GM23338 (cell line): ENCODE data around the gene USH1G. TPM values are rescaled to one million over a fixed set of nuclear protein-coding genes. Genes with fewer than 3 reads are reported as not detected.

ENCODE experiments used
- ATAC-seq: fragments of 200-7000 bp; cut with Tn5 transposase; 3 replicates; pipeline ENCODE4 v1.9.1; 2020
- DNase-seq: peaks from one replicate; pipeline ENCODE4 v3.0.0-alpha.2; 2015; ENCODE audit warnings: low spot score
- H2AFZ ChIP-seq: fragments of 200-600 bp; sonication (generic); 2 replicates; pipeline ENCODE4 v1.8.0; 2016; ENCODE audit warnings: antibody characterized with exemption, mild to moderate bottlenecking, moderate library complexity
- H3F3A ChIP-seq: fragments of 200-600 bp; sonication (generic); replicated peaks from 2 replicates; pipeline ENCODE4 v1.8.0; 2017; ENCODE audit warnings: antibody characterized with exemption, mixed run types, low read depth
- H3K27ac ChIP-seq: fragments of 200-600 bp; sonication (generic); 2 replicates; pipeline ENCODE4 v1.6.1; 2016; ENCODE audit warnings: low read depth
- H3K27me3 ChIP-seq: fragments of 200-600 bp; sonication (generic); 2 replicates; pipeline ENCODE4 v1.8.0; 2016; ENCODE audit warnings: mild to moderate bottlenecking, mixed run types, moderate library complexity; ENCODE audit not compliant: insufficient read depth
- H3K36me3 ChIP-seq: fragments of 200-600 bp; sonication (generic); 2 replicates; pipeline ENCODE4 v1.8.0; 2016; ENCODE audit warnings: mild to moderate bottlenecking; ENCODE audit not compliant: insufficient read depth
- H3K4me1 ChIP-seq: fragments of 200-600 bp; sonication (generic); 2 replicates; pipeline ENCODE4 v1.8.0; 2016; ENCODE audit warnings: mild to moderate bottlenecking, moderate library complexity; ENCODE audit not compliant: insufficient read depth
- H3K4me2 ChIP-seq: fragments of 200-600 bp; sonication (generic); 2 replicates; pipeline ENCODE4 v1.7.1; 2017; ENCODE audit warnings: mixed run types
- H3K4me3 ChIP-seq: fragments of 200-600 bp; sonication (generic); 2 replicates; pipeline ENCODE4 v1.6.1; 2016; ENCODE audit warnings: mixed run types
- H3K79me2 ChIP-seq: fragments of 200-600 bp; sonication (generic); replicated peaks from 2 replicates; pipeline ENCODE4 v1.8.0; 2017; ENCODE audit warnings: mild to moderate bottlenecking; ENCODE audit not compliant: insufficient read depth
- H3K9me2 ChIP-seq: fragments of 200-600 bp; sonication (generic); 2 replicates; pipeline ENCODE4 v1.8.0; 2017; ENCODE audit not compliant: insufficient read depth
- H4K20me1 ChIP-seq: fragments of 200-600 bp; sonication (generic); replicated peaks from 2 replicates; pipeline ENCODE4 v1.8.0; 2017; ENCODE audit warnings: mild to moderate bottlenecking; ENCODE audit not compliant: insufficient read depth
- H3K27ac Mint-ChIP-seq: 2 replicates; pipeline ENCODE4 v1.8.0; 2020; ENCODE audit warnings: inconsistent platforms, mild to moderate bottlenecking, moderate library complexity, mixed read lengths
- H3K27me3 Mint-ChIP-seq: 3 replicates; pipeline ENCODE4 v1.8.0; 2022; ENCODE audit warnings: low read depth, mild to moderate bottlenecking, moderate library complexity, mixed read lengths, inconsistent platforms; ENCODE audit not compliant: insufficient read depth, poor library complexity
- H3K36me3 Mint-ChIP-seq: 3 replicates; pipeline ENCODE4 v1.8.0; 2021; ENCODE audit warnings: low read depth, mild to moderate bottlenecking, inconsistent platforms, moderate library complexity, mixed read lengths
- H3K4me1 Mint-ChIP-seq: 3 replicates; pipeline ENCODE4 v1.8.0; 2020; ENCODE audit warnings: mild to moderate bottlenecking, inconsistent platforms, mixed read lengths
- H3K4me3 Mint-ChIP-seq: 3 replicates; pipeline ENCODE4 v1.8.0; 2021; ENCODE audit warnings: moderate library complexity, mild to moderate bottlenecking, inconsistent platforms, mixed read lengths
- H3K9me3 Mint-ChIP-seq: 3 replicates; pipeline ENCODE4 v1.8.0; 2020; ENCODE audit warnings: moderate library complexity, mild to moderate bottlenecking, inconsistent platforms, mixed read lengths
- CREB1 ChIP-seq: fragments of 250-450 bp; sonication (Bioruptor Pico); IDR thresholded peaks from 2 replicates; pipeline ENCODE4 v1.5.0; 2020; ENCODE audit warnings: low read depth, mild to moderate bottlenecking, moderate library complexity
- CTCF ChIP-seq, 2 experiments: fragments of 200-600 bp in 1 of 2; sonication (generic) in 1 of 2; conservative IDR thresholded peaks; 2 replicates each; pipeline versions ENCODE4 v1.5.1 to v1.6.1; 2016 to 2017; ENCODE audit warnings: antibody characterized with exemption in 2 of 2, low read depth in 2 of 2, mild to moderate bottlenecking in 2 of 2, moderate library complexity in 1 of 2
- ETS1 ChIP-seq: IDR thresholded peaks from 2 replicates; pipeline ENCODE4 v1.6.1; 2016; ENCODE audit warnings: antibody characterized with exemption
- EZH2 ChIP-seq: fragments of 200-600 bp; sonication (generic); IDR thresholded peaks from one replicate; pipeline ENCODE4 v1.8.0; 2017; ENCODE audit warnings: antibody characterized with exemption, mild to moderate bottlenecking, low read depth; ENCODE audit not compliant: unreplicated experiment
- EZH2phosphoT487 ChIP-seq: fragments of 200-600 bp; sonication (generic); IDR thresholded peaks from one replicate; pipeline ENCODE4 v1.8.1; 2018; ENCODE audit warnings: antibody characterized with exemption; ENCODE audit not compliant: unreplicated experiment
- JUNB ChIP-seq: IDR thresholded peaks from one replicate; pipeline ENCODE4 v1.6.1; 2016; ENCODE audit warnings: antibody characterized with exemption; ENCODE audit not compliant: unreplicated experiment
- NANOG ChIP-seq: IDR thresholded peaks from 2 replicates; pipeline ENCODE4 v1.6.1; 2016; ENCODE audit warnings: antibody characterized with exemption, borderline replicate concordance
- POLR2AphosphoS5 ChIP-seq: IDR thresholded peaks from 2 replicates; pipeline ENCODE4 v1.6.1; 2016; ENCODE audit warnings: antibody characterized with exemption, low read depth
- REST ChIP-seq: IDR thresholded peaks from one replicate; pipeline ENCODE4 v1.6.1; 2018; ENCODE audit warnings: antibody characterized with exemption; ENCODE audit not compliant: unreplicated experiment
- STAT1 ChIP-seq: IDR thresholded peaks from one replicate; pipeline ENCODE4 v1.6.1; 2016; ENCODE audit warnings: antibody characterized with exemption; ENCODE audit not compliant: unreplicated experiment
- ZNF114 ChIP-seq: fragments of 250-450 bp; sonication (Bioruptor Pico); IDR thresholded peaks from 2 replicates; pipeline ENCODE4 v1.5.0; 2020; ENCODE audit warnings: mild to moderate bottlenecking, moderate library complexity
- ZNF331 ChIP-seq: fragments of 250-450 bp; sonication (Bioruptor Pico); IDR thresholded peaks from 2 replicates; pipeline ENCODE4 v1.5.0; 2020; ENCODE audit warnings: low read depth, mild to moderate bottlenecking, moderate library complexity
- polyA plus RNA-seq: library from polyadenylated mRNA; unstranded; fragments of >200 nt; fragmentation: Nextera tagmentation; extraction: Ambion mirVana; gene quantifications from 2 replicates; pipeline ENCODE4 v1.2.1, GENCODE V29; 2016
- total RNA-seq: library from RNA; depleted of rRNA; stranded (reverse); fragments of >200 nt; shearing (Covaris generic); gene quantifications from 2 replicates; pipeline ENCODE4 v1.2.3, GENCODE V29; 2014
- TF ChIP-seq, protein P1 (sequence below): fragments of 250-450 bp; sonication (Bioruptor Pico); IDR thresholded peaks from 2 replicates; pipeline ENCODE4 v1.5.0; 2020; ENCODE audit warnings: mild to moderate bottlenecking, moderate library complexity

The USH1G gene
- total and polyA plus RNA-seq, 2 experiments from 2014 or later, result 0.34 to 1.7 TPM

GRCh38 chr17:74930535-74931036, 7.5 kb upstream of the USH1G start:
- TF ChIP-seq EZH2phosphoT487 (no peak), ETS1 (no peak), JUNB (no peak), POLR2AphosphoS5 (no peak), CTCF (conservative IDR thresholded peaks at IDR 0.05; ENCODE audit: low read depth in 2 of 2) (no peak), NANOG (no peak), EZH2 (no peak), REST (no peak), ZNF331 (CRISPR knock-in tag) (no peak), CREB1 (CRISPR knock-in tag) (no peak), STAT1 (no peak), ZNF114 (CRISPR knock-in tag) (no peak)
- TF ChIP-seq, protein P1, sequence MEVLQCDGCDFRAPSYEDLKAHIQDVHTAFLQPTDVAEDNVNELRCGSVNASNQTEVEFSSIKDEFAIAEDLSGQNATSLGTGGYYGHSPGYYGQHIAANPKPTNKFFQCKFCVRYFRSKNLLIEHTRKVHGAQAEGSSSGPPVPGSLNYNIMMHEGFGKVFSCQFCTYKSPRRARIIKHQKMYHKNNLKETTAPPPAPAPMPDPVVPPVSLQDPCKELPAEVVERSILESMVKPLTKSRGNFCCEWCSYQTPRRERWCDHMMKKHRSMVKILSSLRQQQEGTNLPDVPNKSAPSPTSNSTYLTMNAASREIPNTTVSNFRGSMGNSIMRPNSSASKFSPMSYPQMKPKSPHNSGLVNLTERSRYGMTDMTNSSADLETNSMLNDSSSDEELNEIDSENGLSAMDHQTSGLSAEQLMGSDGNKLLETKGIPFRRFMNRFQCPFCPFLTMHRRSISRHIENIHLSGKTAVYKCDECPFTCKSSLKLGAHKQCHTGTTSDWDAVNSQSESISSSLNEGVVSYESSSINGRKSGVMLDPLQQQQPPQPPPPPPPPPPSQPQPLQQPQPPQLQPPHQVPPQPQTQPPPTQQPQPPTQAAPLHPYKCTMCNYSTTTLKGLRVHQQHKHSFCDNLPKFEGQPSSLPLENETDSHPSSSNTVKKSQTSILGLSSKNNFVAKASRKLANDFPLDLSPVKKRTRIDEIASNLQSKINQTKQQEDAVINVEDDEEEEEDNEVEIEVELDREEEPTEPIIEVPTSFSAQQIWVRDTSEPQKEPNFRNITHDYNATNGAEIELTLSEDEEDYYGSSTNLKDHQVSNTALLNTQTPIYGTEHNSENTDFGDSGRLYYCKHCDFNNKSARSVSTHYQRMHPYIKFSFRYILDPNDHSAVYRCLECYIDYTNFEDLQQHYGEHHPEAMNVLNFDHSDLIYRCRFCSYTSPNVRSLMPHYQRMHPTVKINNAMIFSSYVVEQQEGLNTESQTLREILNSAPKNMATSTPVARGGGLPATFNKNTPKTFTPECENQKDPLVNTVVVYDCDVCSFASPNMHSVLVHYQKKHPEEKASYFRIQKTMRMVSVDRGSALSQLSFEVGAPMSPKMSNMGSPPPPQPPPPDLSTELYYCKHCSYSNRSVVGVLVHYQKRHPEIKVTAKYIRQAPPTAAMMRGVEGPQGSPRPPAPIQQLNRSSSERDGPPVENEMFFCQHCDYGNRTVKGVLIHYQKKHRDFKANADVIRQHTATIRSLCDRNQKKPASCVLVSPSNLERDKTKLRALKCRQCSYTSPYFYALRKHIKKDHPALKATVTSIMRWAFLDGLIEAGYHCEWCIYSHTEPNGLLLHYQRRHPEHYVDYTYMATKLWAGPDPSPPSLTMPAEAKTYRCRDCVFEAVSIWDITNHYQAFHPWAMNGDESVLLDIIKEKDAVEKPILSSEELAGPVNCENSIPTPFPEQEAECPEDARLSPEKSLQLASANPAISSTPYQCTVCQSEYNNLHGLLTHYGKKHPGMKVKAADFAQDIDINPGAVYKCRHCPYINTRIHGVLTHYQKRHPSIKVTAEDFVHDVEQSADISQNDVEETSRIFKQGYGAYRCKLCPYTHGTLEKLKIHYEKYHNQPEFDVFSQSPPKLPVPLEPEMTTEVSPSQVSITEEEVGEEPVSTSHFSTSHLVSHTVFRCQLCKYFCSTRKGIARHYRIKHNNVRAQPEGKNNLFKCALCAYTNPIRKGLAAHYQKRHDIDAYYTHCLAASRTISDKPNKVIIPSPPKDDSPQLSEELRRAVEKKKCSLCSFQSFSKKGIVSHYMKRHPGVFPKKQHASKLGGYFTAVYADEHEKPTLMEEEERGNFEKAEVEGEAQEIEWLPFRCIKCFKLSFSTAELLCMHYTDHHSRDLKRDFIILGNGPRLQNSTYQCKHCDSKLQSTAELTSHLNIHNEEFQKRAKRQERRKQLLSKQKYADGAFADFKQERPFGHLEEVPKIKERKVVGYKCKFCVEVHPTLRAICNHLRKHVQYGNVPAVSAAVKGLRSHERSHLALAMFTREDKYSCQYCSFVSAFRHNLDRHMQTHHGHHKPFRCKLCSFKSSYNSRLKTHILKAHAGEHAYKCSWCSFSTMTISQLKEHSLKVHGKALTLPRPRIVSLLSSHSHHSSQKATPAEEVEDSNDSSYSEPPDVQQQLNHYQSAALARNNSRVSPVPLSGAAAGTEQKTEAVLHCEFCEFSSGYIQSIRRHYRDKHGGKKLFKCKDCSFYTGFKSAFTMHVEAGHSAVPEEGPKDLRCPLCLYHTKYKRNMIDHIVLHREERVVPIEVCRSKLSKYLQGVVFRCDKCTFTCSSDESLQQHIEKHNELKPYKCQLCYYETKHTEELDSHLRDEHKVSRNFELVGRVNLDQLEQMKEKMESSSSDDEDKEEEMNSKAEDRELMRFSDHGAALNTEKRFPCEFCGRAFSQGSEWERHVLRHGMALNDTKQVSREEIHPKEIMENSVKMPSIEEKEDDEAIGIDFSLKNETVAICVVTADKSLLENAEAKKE (CRISPR knock-in tag), result no peak
- no peaks in the 10 kb centered on the region for H3K9me3 Mint-ChIP-seq
- peaks cover 7% of the 10 kb centered on the region for H3K4me1 Mint-ChIP-seq
- Histone ChIP-seq H2AFZ (no peak overlapping the region), H3F3A (no peaks in the 10 kb centered on the region), H4K20me1 (no peaks in the 10 kb centered on the region), H3K4me2 (no peak overlapping the region), H3K79me2 (no peaks in the 10 kb centered on the region), H3K9me2 (no peaks in the 10 kb centered on the region), H3K4me3 (no peak overlapping the region), H3K27me3 (peaks cover 78% of the 10 kb centered on the region), H3K27ac (no peak overlapping the region), H3K4me1 (no peaks in the 10 kb centered on the region), H3K36me3 (no peaks in the 10 kb centered on the region)
- H3K4me3 Mint-ChIP-seq, result no peak overlapping the region
- no peaks in the 10 kb centered on the region for H3K36me3 Mint-ChIP-seq
- no peak overlapping the region for H3K27ac Mint-ChIP-seq
- H3K27me3 Mint-ChIP-seq, result peaks cover 56% of the 10 kb centered on the region
- DNase-seq, result no peak
- no peak for ATAC-seq
